ENCODE results near the gene NAA80. TPM values are rescaled to one million over a fixed set of nuclear protein-coding genes. Genes with fewer than 3 reads are reported as not detected.

The NAA80 gene
- total and polyA plus RNA-seq, 10 of the 15 experiments (the other 5 are each of a cell fraction or from before 2014, with no cell fraction given): 0.48 to 12.7 (median 6.7) TPM

GRCh38 chr3:50337175-50337861, 38.1 kb upstream of the NAA80 start (continued):
- TF ChIP-seq HSF1 (IDR thresholded peaks at IDR 0.05; ENCODE audit: low read depth, low read length) (no peak), RB1 (IDR thresholded peaks at IDR 0.05; ENCODE audit: borderline replicate concordance) (peak; percentile 62; the same call in 1 of the 2 replicates), PML (IDR thresholded peaks at IDR 0.05; ENCODE audit: low read length) (no peak), HDAC2 (IDR thresholded peaks at IDR 0.05) (no peak), MYB (IDR thresholded peaks at IDR 0.05; ENCODE audit: borderline replicate concordance, low read depth, low read length) (peak; percentile 78; the same call in 1 of the 2 replicates), KDM1A (IDR thresholded peaks at IDR 0.05; ENCODE audit: borderline replicate concordance) (no peak), SP1 (IDR thresholded peaks at IDR 0.05; ENCODE audit: low read depth, low read length) (peak; percentile 60), BACH1 (IDR thresholded peaks at IDR 0.05; ENCODE audit: borderline replicate concordance) (peak; percentile 74), CHD4 (IDR thresholded peaks at IDR 0.05) (no peak), JUND (IDR thresholded peaks at IDR 0.05; ENCODE audit: low read depth, low read length) (peak; percentile 81), POU2F2 (IDR thresholded peaks at IDR 0.05; ENCODE audit: borderline replicate concordance, low read depth, low read length) (0 out of 3 replicates have a peak, but pooled peaks have one; percentile 8), CHD2 (IDR thresholded peaks at IDR 0.05; ENCODE audit: borderline replicate concordance, low read depth, low read length) (peak; percentile 66; the same call in 1 of the 2 replicates), GATAD2B (conservative IDR thresholded peaks at IDR 0.05; ENCODE audit: low read depth) (no peak; the same call in 1 of the 2 replicates), STAT3 (IDR thresholded peaks at IDR 0.05; ENCODE audit: low read depth, low read length) (no peak), ZSCAN29 (IDR thresholded peaks at IDR 0.05) (no peak), TARDBP (IDR thresholded peaks at IDR 0.05; ENCODE audit: borderline replicate concordance) (no peak), ZNF207 (IDR thresholded peaks at IDR 0.05; ENCODE audit: borderline replicate concordance) (peak; percentile 62; the same call in 1 of the 2 replicates), E2F4 (IDR thresholded peaks at IDR 0.05; ENCODE audit: low read depth, low read length) (peak; percentile 88), NR2F1 (conservative IDR thresholded peaks at IDR 0.05) (peak; percentile 68), MXI1 (IDR thresholded peaks at IDR 0.05; ENCODE audit: low read depth, low read length) (peak; percentile 93)
- TF ChIP-seq, protein P1, sequence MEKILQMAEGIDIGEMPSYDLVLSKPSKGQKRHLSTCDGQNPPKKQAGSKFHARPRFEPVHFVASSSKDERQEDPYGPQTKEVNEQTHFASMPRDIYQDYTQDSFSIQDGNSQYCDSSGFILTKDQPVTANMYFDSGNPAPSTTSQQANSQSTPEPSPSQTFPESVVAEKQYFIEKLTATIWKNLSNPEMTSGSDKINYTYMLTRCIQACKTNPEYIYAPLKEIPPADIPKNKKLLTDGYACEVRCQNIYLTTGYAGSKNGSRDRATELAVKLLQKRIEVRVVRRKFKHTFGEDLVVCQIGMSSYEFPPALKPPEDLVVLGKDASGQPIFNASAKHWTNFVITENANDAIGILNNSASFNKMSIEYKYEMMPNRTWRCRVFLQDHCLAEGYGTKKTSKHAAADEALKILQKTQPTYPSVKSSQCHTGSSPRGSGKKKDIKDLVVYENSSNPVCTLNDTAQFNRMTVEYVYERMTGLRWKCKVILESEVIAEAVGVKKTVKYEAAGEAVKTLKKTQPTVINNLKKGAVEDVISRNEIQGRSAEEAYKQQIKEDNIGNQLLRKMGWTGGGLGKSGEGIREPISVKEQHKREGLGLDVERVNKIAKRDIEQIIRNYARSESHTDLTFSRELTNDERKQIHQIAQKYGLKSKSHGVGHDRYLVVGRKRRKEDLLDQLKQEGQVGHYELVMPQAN (conservative IDR thresholded peaks at IDR 0.05): peak; percentile 98
- TF ChIP-seq, protein P2, sequence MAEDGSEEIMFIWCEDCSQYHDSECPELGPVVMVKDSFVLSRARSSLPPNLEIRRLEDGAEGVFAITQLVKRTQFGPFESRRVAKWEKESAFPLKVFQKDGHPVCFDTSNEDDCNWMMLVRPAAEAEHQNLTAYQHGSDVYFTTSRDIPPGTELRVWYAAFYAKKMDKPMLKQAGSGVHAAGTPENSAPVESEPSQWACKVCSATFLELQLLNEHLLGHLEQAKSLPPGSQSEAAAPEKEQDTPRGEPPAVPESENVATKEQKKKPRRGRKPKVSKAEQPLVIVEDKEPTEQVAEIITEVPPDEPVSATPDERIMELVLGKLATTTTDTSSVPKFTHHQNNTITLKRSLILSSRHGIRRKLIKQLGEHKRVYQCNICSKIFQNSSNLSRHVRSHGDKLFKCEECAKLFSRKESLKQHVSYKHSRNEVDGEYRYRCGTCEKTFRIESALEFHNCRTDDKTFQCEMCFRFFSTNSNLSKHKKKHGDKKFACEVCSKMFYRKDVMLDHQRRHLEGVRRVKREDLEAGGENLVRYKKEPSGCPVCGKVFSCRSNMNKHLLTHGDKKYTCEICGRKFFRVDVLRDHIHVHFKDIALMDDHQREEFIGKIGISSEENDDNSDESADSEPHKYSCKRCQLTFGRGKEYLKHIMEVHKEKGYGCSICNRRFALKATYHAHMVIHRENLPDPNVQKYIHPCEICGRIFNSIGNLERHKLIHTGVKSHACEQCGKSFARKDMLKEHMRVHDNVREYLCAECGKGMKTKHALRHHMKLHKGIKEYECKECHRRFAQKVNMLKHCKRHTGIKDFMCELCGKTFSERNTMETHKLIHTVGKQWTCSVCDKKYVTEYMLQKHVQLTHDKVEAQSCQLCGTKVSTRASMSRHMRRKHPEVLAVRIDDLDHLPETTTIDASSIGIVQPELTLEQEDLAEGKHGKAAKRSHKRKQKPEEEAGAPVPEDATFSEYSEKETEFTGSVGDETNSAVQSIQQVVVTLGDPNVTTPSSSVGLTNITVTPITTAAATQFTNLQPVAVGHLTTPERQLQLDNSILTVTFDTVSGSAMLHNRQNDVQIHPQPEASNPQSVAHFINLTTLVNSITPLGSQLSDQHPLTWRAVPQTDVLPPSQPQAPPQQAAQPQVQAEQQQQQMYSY (CRISPR knock-in tag; IDR thresholded peaks at IDR 0.05): no peak

Measured in GM12878 (cell line).